HepG2 (cell line): ENCODE results near the gene MIA2. TPM values are rescaled to one million over a fixed set of nuclear protein-coding genes. Genes with fewer than 3 reads are reported as not detected.

Experiments used
- ATAC-seq: fragments of 200-7000 bp; cut with Tn5 transposase; 3 replicates; pipeline ENCODE4 v1.9.1; 2020; ENCODE audit warnings: mild to moderate bottlenecking, moderate library complexity
- BruUV-seq: library from RNA; stranded (reverse); fragments of 400-500 nt; replicated peaks from 2 replicates; lab custom pipeline; 2021; lab: Mats Ljungman, UMichigan
- CTCF ChIA-PET: fragments of 300-600 bp; formaldehyde crosslinking; extraction: SDS; loops from one replicate; lab custom pipeline; 2021; ENCODE audit warnings: low total read pairs, inconsistent platforms, low intra/inter-chr PET ratio; lab: Yijun Ruan, JAX
- POLR2A ChIA-PET: fragments of 350-600 bp; sonication (Branson Sonifier 250); formaldehyde crosslinking; loops from one replicate; lab custom pipeline; 2020; ENCODE audit warnings: antibody characterized with exemption, inconsistent platforms; lab: Yijun Ruan, JAX
- DNase-seq: peaks from one replicate; pipeline ENCODE4 v3.0.0-alpha.2; 2015; ENCODE audit warnings: low spot score
- FAIRE-seq: peaks from 3 replicates; lab custom pipeline; 2011; peaks lifted over from hg19 to GRCh38; lab: Jason Lieb, UNC
- H2AFZ ChIP-seq: one replicate; pipeline ENCODE4 v1.6.1; 2011; ENCODE audit warnings: low read length, inconsistent platforms
- H3K27ac ChIP-seq: fragments of 300-600 bp; 3 replicates; pipeline ENCODE4 v1.8.0; 2011; ENCODE audit warnings: mixed run types, mild to moderate bottlenecking, mixed read lengths, low read length, inconsistent platforms; ENCODE audit not compliant: insufficient read depth; ENCODE audit errors: extremely low read length
- H3K27me3 ChIP-seq, 2 experiments: fragments of 200-600 bp in 1 of 2; 2 replicates in 1 of 2; 3 replicates in 1 of 2; pipeline versions ENCODE4 v1.6.0 to v1.8.0; 2011; ENCODE audit warnings: low read length in 2 of 2, mild to moderate bottlenecking in 2 of 2, moderate library complexity in 2 of 2, inconsistent platforms in 1 of 2; ENCODE audit not compliant: insufficient read depth in 2 of 2, control insufficient read depth in 1 of 2
- H3K36me3 ChIP-seq, 2 experiments: fragments of 200-600 bp in 1 of 2; replicated peaks in 1 of 2; 2 replicates in 1 of 2; 3 replicates in 1 of 2; pipeline versions ENCODE4 v1.5.1 to v1.8.0; 2011; ENCODE audit warnings: low read length in 2 of 2, inconsistent platforms in 1 of 2; ENCODE audit not compliant: insufficient read depth in 2 of 2, control insufficient read depth in 1 of 2
- H3K4me1 ChIP-seq: 2 replicates; pipeline ENCODE4 v1.5.1; 2012; ENCODE audit warnings: low read length, inconsistent platforms; ENCODE audit not compliant: insufficient read depth
- H3K4me2 ChIP-seq: 2 replicates; pipeline ENCODE4 v1.6.0; 2011; ENCODE audit warnings: low read depth, low read length, inconsistent platforms
- H3K4me3 ChIP-seq, 3 experiments: fragments of 200-600 bp in 1 of 3; sonication (generic), shearing (Covaris generic) in 1 of 3; replicated peaks in 1 of 3; 2 replicates each; pipeline ENCODE4 v1.5.1; 2011 to 2016; ENCODE audit warnings: low read length in 3 of 3, inconsistent platforms in 2 of 3, low read depth in 2 of 3, mild to moderate bottlenecking in 2 of 3, control low read depth in 1 of 3, mixed read lengths in 1 of 3; ENCODE audit not compliant: insufficient read depth in 1 of 3
- H3K79me2 ChIP-seq: one replicate; pipeline ENCODE4 v1.6.1; 2011; ENCODE audit warnings: low read length, inconsistent platforms; ENCODE audit not compliant: insufficient read depth
- H3K9ac ChIP-seq: 2 replicates; pipeline ENCODE4 v1.6.0; 2011; ENCODE audit warnings: mild to moderate bottlenecking, low read depth, low read length, inconsistent platforms; ENCODE audit not compliant: insufficient read depth
- H3K9me3 ChIP-seq: 2 replicates; pipeline ENCODE4 v1.5.1; 2012; ENCODE audit warnings: mild to moderate bottlenecking, low read length
- H4K20me1 ChIP-seq: 2 replicates; pipeline ENCODE4 v1.6.0; 2011; ENCODE audit warnings: inconsistent platforms, mild to moderate bottlenecking, low read length, moderate library complexity; ENCODE audit not compliant: insufficient read depth
- CEBPB ChIP-seq: IDR thresholded peaks from 2 replicates; pipeline ENCODE4 v1.6.1; 2011; ENCODE audit warnings: low read depth, low read length, improper control_type of control experiment, borderline replicate concordance
- GTF2F1 ChIP-seq: fragments of 150-350 bp; IDR thresholded peaks from 2 replicates; pipeline ENCODE4 v1.6.1; 2014; ENCODE audit warnings: low read length
- KAT8 ChIP-seq: IDR thresholded peaks from 2 replicates; pipeline ENCODE4 v1.6.1; 2016; ENCODE audit warnings: missing genetic modification reagents, missing compliant biosample characterization
- MAX ChIP-seq: IDR thresholded peaks from 2 replicates; pipeline ENCODE4 v1.6.1; 2012; ENCODE audit warnings: inconsistent platforms
- MED1 ChIP-seq: sonication (generic); formaldehyde crosslinking; IDR thresholded peaks from 2 replicates; pipeline ENCODE4 v1.4.0; 2020; ENCODE audit warnings: missing genetic modification reagents
- SNAPC4 ChIP-seq: sonication (generic); formaldehyde crosslinking; IDR thresholded peaks from 2 replicates; pipeline ENCODE4 v1.4.0; 2020; ENCODE audit warnings: mild to moderate bottlenecking, missing genetic modification reagents
- ZNF530 ChIP-seq: sonication (generic); formaldehyde crosslinking; IDR thresholded peaks from 2 replicates; pipeline ENCODE4 v1.5.0; 2020; ENCODE audit warnings: low read depth, mild to moderate bottlenecking, missing genetic modification reagents
- WGBS: methylation state at CpG from one replicate; pipeline ENCODE4 v1.1.6; 2017; ENCODE audit warnings: low lambda C conversion rate; 5-methylcytosine and 5-hydroxymethylcytosine counted together
- in situ Hi-C: cut with HindIII; loops from 2 replicates; pipeline ENCODE4 v1.10.0; 2017; ENCODE audit warnings: low pct_unique_long_range_greater_than_20kb; ENCODE audit not compliant: extremely low pct_ligation_motif_present
- intact Hi-C: fragments of 100-400 bp; cut with micrococcal nuclease; formaldehyde crosslinking; loops from one replicate; pipeline ENCODE4 v1.10.0; 2022; ENCODE audit not compliant: unreplicated experiment
- polyA plus RNA-seq, 8 experiments: library from polyadenylated mRNA; depleted of rRNA in 3 of 8; stranded (reverse) in 7 of 8; unstranded in 1 of 8; fragments of >200 nt; fragmentation: Illumina TruSeq in 4 of 8; extraction: Trizol in 4 of 8; gene quantifications; 2 replicates each; pipeline versions ENCODE4 v1.2.1 to v1.2.3, GENCODE V29; 2011 to 2016; ENCODE audit warnings: low read depth in 4 of 8, missing spikeins in 1 of 8, mixed read lengths in 1 of 8; ENCODE audit not compliant: insufficient read depth in 1 of 8
- total RNA-seq, 5 experiments: library from RNA; depleted of rRNA; stranded (reverse); fragments of >200 nt; fragmentation: Illumina TruSeq; extraction: Trizol; gene quantifications; 2 replicates each; pipeline ENCODE4 v1.2.3, GENCODE V29; 2016; ENCODE audit warnings: low read depth in 1 of 5

Gene MIA2
- total and polyA plus RNA-seq, 2 of the 13 experiments (the other 11 are each of a cell fraction or from before 2014, with no cell fraction given): 134 to 158 TPM

- no peaks in the 10 kb centered on the region; a peak in 1 of 5 replicates for H3K27me3 ChIP-seq
- no peaks in the 10 kb centered on the region for H4K20me1 ChIP-seq
- no peaks in the 10 kb centered on the region for H3K9me3 ChIP-seq
- FAIRE-seq (no peak), DNase-seq (no peak), ATAC-seq (no peak)
- no TSS peak for BruUV-seq
- POLR2A ChIA-PET: interaction anchor here (0.7 to 2.3 kb wide), 6 partner anchors 11 to 79 kb away, joined by 3 to 10 read pairs (median 4); partner anchors contain the start of genes PNN and TRAPPC6B
- H3K4me2 ChIP-seq: peak overlapping the region; percentile 38
- H3K79me2 ChIP-seq: peaks cover 5% of the 10 kb centered on the region
- H2AFZ ChIP-seq: peak overlapping the region; percentile 51
- in situ Hi-C loops (no loop called here), intact Hi-C loops (no loop called here)
- H3K36me3 ChIP-seq: no peaks in the 10 kb centered on the region
- H3K27ac ChIP-seq: no peak overlapping the region
- peaks cover 44% of the 10 kb centered on the region for H3K4me1 ChIP-seq
- H3K9ac ChIP-seq: peak overlapping the region; percentile 3; the same call in 1 of the 2 replicates
- CTCF ChIA-PET: no interaction called here
- 68% methylated on average over 1 of the region's 1 CpG for WGBS
- no peak overlapping the region for H3K4me3 ChIP-seq
- TF ChIP-seq SNAPC4 (no peak), MAX (no peak), MED1 (no peak), KAT8 (no peak), ZNF530 (CRISPR knock-in tag) (no peak), CEBPB (no peak), GTF2F1 (no peak)
Measured at GRCh38 chr14:39229222-39229543, 4.5 kb upstream of the MIA2 start.
